H9 (cell line): ENCODE measurements around the gene DIAPH2. TPM values are rescaled to one million over a fixed set of nuclear protein-coding genes. Genes with fewer than 3 reads are reported as not detected.

Experiments used
- DNase-seq: peaks from one replicate; pipeline ENCODE4 v3.0.0-alpha.2; 2017
- H2AFZ ChIP-seq: one replicate; pipeline ENCODE4 v1.6.1; 2013; ENCODE audit warnings: mild to moderate bottlenecking, low read length, control low read depth, moderate library complexity
- H2AK5ac ChIP-seq: 2 replicates; pipeline ENCODE4 v1.6.1; 2013; ENCODE audit warnings: low read length, control low read depth, mixed read lengths; ENCODE audit not compliant: insufficient read length
- H2BK120ac ChIP-seq: one replicate; pipeline ENCODE4 v1.6.1; 2013; ENCODE audit warnings: low read depth, mild to moderate bottlenecking, low read length, control low read depth, inconsistent platforms; ENCODE audit not compliant: poor library complexity, severe bottlenecking
- H2BK12ac ChIP-seq: 2 replicates; pipeline ENCODE4 v1.6.1; 2013; ENCODE audit warnings: low read length, control low read depth, mixed read lengths, low read depth; ENCODE audit not compliant: insufficient read length
- H2BK15ac ChIP-seq: 2 replicates; pipeline ENCODE4 v1.6.1; 2013; ENCODE audit warnings: low read depth, low read length, control low read depth
- H2BK20ac ChIP-seq: one replicate; pipeline ENCODE4 v1.6.1; 2013; ENCODE audit warnings: low read depth, mild to moderate bottlenecking, low read length, control low read depth, inconsistent platforms; ENCODE audit not compliant: poor library complexity, severe bottlenecking
- H2BK5ac ChIP-seq: 2 replicates; pipeline ENCODE4 v1.6.1; 2013; ENCODE audit warnings: low read length, control low read depth, mixed read lengths; ENCODE audit not compliant: insufficient read length
- H3K14ac ChIP-seq: 2 replicates; pipeline ENCODE4 v1.6.1; 2013; ENCODE audit warnings: low read length, control low read depth; ENCODE audit not compliant: insufficient read depth
- H3K18ac ChIP-seq: 2 replicates; pipeline ENCODE4 v1.6.1; 2013; ENCODE audit warnings: low read depth, mild to moderate bottlenecking, mixed read lengths, low read length, control low read depth; ENCODE audit not compliant: insufficient read length
- H3K23ac ChIP-seq: 2 replicates; pipeline ENCODE4 v1.6.1; 2013; ENCODE audit warnings: low read length, control low read depth, mixed read lengths, low read depth; ENCODE audit not compliant: insufficient read length
- H3K23me2 ChIP-seq: 2 replicates; pipeline ENCODE4 v1.6.1; 2013; ENCODE audit warnings: low read depth, mild to moderate bottlenecking, mixed read lengths, low read length, control low read depth; ENCODE audit not compliant: insufficient read length, poor library complexity, severe bottlenecking
- H3K27ac ChIP-seq: 2 replicates; pipeline ENCODE4 v1.5.1; 2013; ENCODE audit warnings: low read length, control low read depth, mixed read lengths, low read depth; ENCODE audit not compliant: insufficient read length
- H3K27me3 ChIP-seq: 2 replicates; pipeline ENCODE4 v1.6.1; 2013; ENCODE audit warnings: low read length, control low read depth, inconsistent platforms; ENCODE audit not compliant: insufficient read depth
- H3K4ac ChIP-seq: 2 replicates; pipeline ENCODE4 v1.6.1; 2013; ENCODE audit warnings: low read depth, mild to moderate bottlenecking, control low read depth, inconsistent platforms, low read length, moderate library complexity
- H3K4me1 ChIP-seq: 2 replicates; pipeline ENCODE4 v1.6.1; 2013; ENCODE audit warnings: low read length, control low read depth, inconsistent platforms; ENCODE audit not compliant: insufficient read depth
- H3K4me2 ChIP-seq: 2 replicates; pipeline ENCODE4 v1.6.1; 2013; ENCODE audit warnings: low read length, control low read depth, mixed read lengths; ENCODE audit not compliant: insufficient read length, insufficient read depth
- H3K56ac ChIP-seq: 2 replicates; pipeline ENCODE4 v1.6.1; 2013; ENCODE audit warnings: low read depth, mild to moderate bottlenecking, mixed read lengths, low read length, control low read depth; ENCODE audit not compliant: insufficient read length
- H3K79me1 ChIP-seq: 2 replicates; pipeline ENCODE4 v1.6.1; 2013; ENCODE audit warnings: low read depth, mild to moderate bottlenecking, moderate library complexity, low read length, control low read depth, inconsistent platforms; ENCODE audit not compliant: insufficient read depth, poor library complexity, severe bottlenecking
- H3K79me2 ChIP-seq: 2 replicates; pipeline ENCODE4 v1.6.1; 2013; ENCODE audit warnings: low read length, control low read depth, inconsistent platforms; ENCODE audit not compliant: insufficient read depth
- H3K9ac ChIP-seq: 2 replicates; pipeline ENCODE4 v1.6.1; 2013; ENCODE audit warnings: low read length, control low read depth, mixed read lengths; ENCODE audit not compliant: insufficient read length; ENCODE audit errors: extremely low read depth
- H3K9me3 ChIP-seq: one replicate; pipeline ENCODE4 v1.6.1; 2013; ENCODE audit warnings: low read depth, low read length, inconsistent platforms; ENCODE audit not compliant: control insufficient read depth
- H3T11ph ChIP-seq: one replicate; pipeline ENCODE4 v1.6.1; 2013; ENCODE audit warnings: mild to moderate bottlenecking, low read length, control low read depth, inconsistent platforms
- H4K20me1 ChIP-seq: one replicate; pipeline ENCODE4 v1.6.1; 2013; ENCODE audit not compliant: control insufficient read depth, insufficient read length, insufficient read depth
- H4K5ac ChIP-seq: 2 replicates; pipeline ENCODE4 v1.6.1; 2013; ENCODE audit warnings: low read depth, mild to moderate bottlenecking, mixed read lengths, low read length, control low read depth; ENCODE audit not compliant: insufficient read length
- H4K8ac ChIP-seq: replicated peaks from 2 replicates; pipeline ENCODE4 v1.6.1; 2013; ENCODE audit warnings: low read length, control low read depth, mixed read lengths, low read depth; ENCODE audit not compliant: insufficient read length
- H4K91ac ChIP-seq: 2 replicates; pipeline ENCODE4 v1.6.1; 2013; ENCODE audit warnings: low read depth, mild to moderate bottlenecking, moderate library complexity, mixed read lengths, low read length, control low read depth; ENCODE audit not compliant: insufficient read length
- H3K27ac Mint-ChIP-seq, 3 experiments: 2 replicates in 2 of 3; 3 replicates in 1 of 3; pipeline ENCODE4 v1.8.0; 2020 to 2021; ENCODE audit warnings: mixed read lengths in 3 of 3, mild to moderate bottlenecking in 1 of 3, moderate library complexity in 1 of 3
- H3K27me3 Mint-ChIP-seq: 2 replicates; pipeline ENCODE4 v1.8.0; 2021; ENCODE audit warnings: low read depth, mild to moderate bottlenecking, moderate library complexity, mixed read lengths
- H3K36me3 Mint-ChIP-seq, 3 experiments: 2 replicates in 2 of 3; 3 replicates in 1 of 3; pipeline ENCODE4 v1.8.0; 2020 to 2021; ENCODE audit warnings: low read depth in 3 of 3, mixed read lengths in 3 of 3; ENCODE audit not compliant: insufficient read depth in 1 of 3
- H3K4me1 Mint-ChIP-seq, 2 experiments: 2 replicates each; pipeline ENCODE4 v1.8.0; 2020; ENCODE audit warnings: mixed read lengths in 2 of 2
- H3K4me3 Mint-ChIP-seq, 2 experiments: 2 replicates in 1 of 2; 3 replicates in 1 of 2; pipeline ENCODE4 v1.8.0; 2020 to 2021; ENCODE audit warnings: mild to moderate bottlenecking in 2 of 2, mixed read lengths in 2 of 2, moderate library complexity in 1 of 2
- H3K9me3 Mint-ChIP-seq, 2 experiments: 2 replicates in 1 of 2; 3 replicates in 1 of 2; pipeline ENCODE4 v1.8.0; 2020; ENCODE audit warnings: mild to moderate bottlenecking in 2 of 2, mixed read lengths in 2 of 2, moderate library complexity in 1 of 2
- CTCF ChIP-seq: fragments of 200-600 bp; sonication (generic); conservative IDR thresholded peaks from 3 replicates; pipeline ENCODE4 v1.8.0; 2021; ENCODE audit warnings: antibody characterized with exemption, mild to moderate bottlenecking
- WGBS: extraction: QIAGEN DNeasy Blood & Tissue Kit; methylation state at CpG from one replicate; pipeline ENCODE4 v1.1.7; 2013; ENCODE audit warnings: missing lambda C conversion rate, low lambda C conversion rate, mixed read lengths; ENCODE audit not compliant: insufficient read length; ENCODE audit errors: extremely low coverage; 5-methylcytosine and 5-hydroxymethylcytosine counted together
- total RNA-seq: library from RNA; stranded (reverse); gene quantifications from 2 replicates; pipeline ENCODE4 v1.2.1, GENCODE V29; 2021

DIAPH2 gene
- total RNA-seq, 1 experiment from 2014 or later: 45.4 TPM

GRCh38 chrX:97564496-97564895 is 879.9 kb downstream of the DIAPH2 start:
- Histone ChIP-seq H4K20me1 (no peaks in the 10 kb centered on the region), H2AFZ (no peak overlapping the region)
- no peak for DNase-seq

More at GRCh38 chrX:97564496-97564895, 879.9 kb downstream of the DIAPH2 start:
- Histone ChIP-seq H3K18ac (no peak overlapping the region), H3K56ac (no peak overlapping the region), H2BK15ac (no peak overlapping the region), H3K4me2 (no peak overlapping the region), H4K5ac (no peak overlapping the region), H3K23ac (no peak overlapping the region), H3K9me3 (no peaks in the 10 kb centered on the region), H2AK5ac (no peak overlapping the region), H4K8ac (no peak overlapping the region), H3K4ac (no peak overlapping the region), H3K9ac (no peak overlapping the region), H3K23me2 (no peaks in the 10 kb centered on the region), H3K27me3 (no peaks in the 10 kb centered on the region), H4K91ac (no peak overlapping the region), H2BK5ac (no peak overlapping the region), H3T11ph (no peak overlapping the region), H3K27ac (no peak overlapping the region), H3K79me1 (no peaks in the 10 kb centered on the region), H2BK12ac (no peak overlapping the region), H3K79me2 (no peaks in the 10 kb centered on the region), H3K14ac (no peak overlapping the region), H2BK20ac (no peak overlapping the region), H2BK120ac (no peak overlapping the region), H3K4me1 (peaks cover 3% of the 10 kb centered on the region; the same call in 1 of the 2 replicates)
- no peaks in the 10 kb centered on the region; a peak in 1 of 7 replicates for H3K36me3 Mint-ChIP-seq
- no peak overlapping the region for H3K27ac Mint-ChIP-seq
- H3K4me3 Mint-ChIP-seq: no peak overlapping the region
- no peak for TF ChIP-seq CTCF
- H3K27me3 Mint-ChIP-seq: no peaks in the 10 kb centered on the region
- peaks cover 5 to 20% of the 10 kb centered on the region in 2 experiments for H3K4me1 Mint-ChIP-seq
- WGBS: no CpG with 5 or more reads among the region's 2 CpGs
- H3K9me3 Mint-ChIP-seq: no peaks in the 10 kb centered on the region
